ELR (cell line): ENCODE results near the gene CNST.
"Not testable (repeated sequence)": the region's sequence is repeated elsewhere in the genome, so short reads cannot be mapped to it uniquely, and the experiment has no call there.

Experiments
- DNase-seq: peaks from one replicate; pipeline ENCODE4 v3.0.0-alpha.2; 2015; ENCODE audit warnings: low read depth

Gene CNST

DNA sequence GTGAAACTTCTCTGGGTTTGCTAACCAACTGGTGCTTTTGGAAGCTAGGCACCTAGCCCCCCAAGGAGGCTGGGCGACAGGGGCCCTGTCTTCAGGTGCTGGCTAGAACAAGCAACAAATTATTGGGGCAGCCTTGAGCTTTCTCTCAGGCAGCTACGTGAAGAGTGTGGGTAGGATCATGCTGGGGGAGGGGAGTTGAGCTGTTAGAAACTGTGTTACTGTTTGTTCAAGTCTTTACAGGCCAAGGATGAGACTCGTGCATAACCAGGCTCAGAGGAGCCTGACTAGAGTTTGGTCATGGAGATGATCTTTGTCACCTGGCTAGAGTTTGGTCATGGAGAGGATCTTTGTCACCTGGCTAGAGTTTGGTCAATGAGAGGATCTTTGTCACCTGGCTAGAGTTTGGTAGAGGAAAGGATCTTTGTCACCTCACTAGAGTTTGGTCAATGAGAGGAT, 145.3 kb downstream of the CNST start:
- DNase-seq, result no peak

DNA sequence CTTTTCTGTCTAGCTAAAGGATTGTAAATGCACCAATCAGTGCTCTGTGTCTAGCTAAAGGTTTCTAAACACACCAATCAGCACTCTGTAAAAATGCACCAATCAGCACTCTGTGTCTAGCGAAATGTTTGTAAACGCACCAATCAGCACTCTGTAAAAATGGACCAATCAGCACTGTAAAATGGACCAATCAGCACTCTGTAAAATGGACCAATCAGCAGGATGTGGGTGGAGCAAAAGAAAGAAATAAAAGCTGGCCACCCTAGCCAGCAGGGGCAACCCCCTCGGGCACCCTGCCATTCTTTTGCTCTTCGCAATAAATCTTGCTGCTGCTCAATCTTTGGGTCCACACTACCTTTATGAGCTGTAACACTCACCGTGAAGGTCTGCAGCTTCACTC, 146.2 kb downstream of the CNST start:
- not testable (repeated sequence) for DNase-seq
